Measurements from ENCODE around the gene USP50. TPM values are rescaled to one million over a fixed set of nuclear protein-coding genes. Genes with fewer than 3 reads are reported as not detected.

USP50 gene
- total and polyA plus RNA-seq, 8 donors, result 0.30 to 1.3 (median 0.54) TPM; not detected in 2

- TF ChIP-seq CTCF (IDR thresholded peaks at IDR 0.05), result no peak
- no peak overlapping the region for H3K4me3 ChIP-seq
- no peaks in the 10 kb centered on the region for H3K4me1 ChIP-seq
- no peak overlapping the region for H3K27ac ChIP-seq
- intact Hi-C loops (cut with DNase I), result no loop called here
- peaks cover 0 to 33% of the 10 kb centered on the region in 2 donors for H3K36me3 ChIP-seq
- ATAC-seq (no peak), DNase-seq (no peak)
- H3K27me3 ChIP-seq, result no peaks in the 10 kb centered on the region
- no peaks in the 10 kb centered on the region for H3K9me3 ChIP-seq
Measured at GRCh38 chr15:50556642-50557371, 10.3 kb upstream of the USP50 start.

DNA sequence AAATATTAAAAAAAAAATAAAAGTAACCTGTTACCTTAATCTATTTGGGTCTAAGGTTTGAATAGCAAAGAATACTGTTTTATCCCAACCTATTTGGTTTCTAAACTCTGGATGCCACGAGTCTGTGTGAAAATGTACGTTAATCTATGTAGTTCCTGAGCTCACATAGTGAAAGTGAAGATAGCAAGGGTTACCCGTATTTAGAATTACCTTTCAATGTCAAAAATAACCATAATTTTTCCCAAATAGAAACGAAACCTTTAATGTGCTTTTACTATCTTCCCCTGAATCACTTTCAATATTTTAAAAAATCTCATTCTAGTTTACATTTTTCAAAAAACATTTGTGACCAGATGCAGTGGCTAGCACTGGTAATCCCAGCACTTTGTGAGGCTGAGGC lies 5.8 kb upstream of the USP50 start:
- no peaks in the 10 kb centered on the region for H3K4me1 ChIP-seq
- intact Hi-C loops (cut with DNase I), result no loop called here
- no peaks in the 10 kb centered on the region for H3K27me3 ChIP-seq
- H3K9me3 ChIP-seq, result no peaks in the 10 kb centered on the region
- DNase-seq (no peak), ATAC-seq (no peak)
- H3K27ac ChIP-seq, result no peak overlapping the region
- no peak overlapping the region for H3K4me3 ChIP-seq
- no peaks in the 10 kb centered on the region for H3K36me3 ChIP-seq
- TF ChIP-seq CTCF (IDR thresholded peaks at IDR 0.05), result no peak

- Histone ChIP-seq H3K27me3 (no peaks in the 10 kb centered on the region), H3K4me3 (no peak overlapping the region), H3K27ac (no peak overlapping the region), H3K36me3 (no peaks in the 10 kb centered on the region), H3K9me3 (no peaks in the 10 kb centered on the region), H3K4me1 (no peaks in the 10 kb centered on the region)
- intact Hi-C loops (cut with DNase I), result no loop called here
- ATAC-seq (no peak), DNase-seq (no peak)
- TF ChIP-seq CTCF (IDR thresholded peaks at IDR 0.05), result no peak
Measured at GRCh38 chr15:50549326-50549725, 2.9 kb upstream of the USP50 start.

GRCh38 chr15:50544368-50544767 lies 2.1 kb downstream of the USP50 start:
- TF ChIP-seq CTCF (IDR thresholded peaks at IDR 0.05), result no peak
- no peak for ATAC-seq
- intact Hi-C loops (cut with DNase I), result no loop called here

DNA sequence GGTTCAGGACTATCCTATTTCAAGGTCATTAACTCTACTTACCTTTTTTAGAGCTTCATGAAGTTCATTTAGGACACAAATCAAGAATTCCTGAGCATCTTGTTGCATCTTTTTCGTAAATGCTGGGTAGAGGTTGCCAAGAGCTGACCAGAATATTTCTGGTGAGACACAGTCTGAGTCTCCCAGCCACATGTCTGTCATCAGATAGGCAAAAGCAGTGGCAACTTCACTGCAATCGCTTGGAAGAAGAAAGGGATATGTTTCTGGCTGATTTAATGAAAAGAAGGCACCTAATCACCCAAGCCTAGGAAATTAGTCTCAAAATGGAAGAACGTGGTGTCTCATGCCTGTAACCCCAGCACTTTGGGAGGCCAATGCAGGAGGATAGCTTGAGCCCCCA lies 2.9 kb downstream of the USP50 start:
- H3K4me3 ChIP-seq, result no peak overlapping the region
- no peak for ATAC-seq
- H3K27ac ChIP-seq, result no peak overlapping the region
- no peaks in the 10 kb centered on the region for H3K36me3 ChIP-seq
- H3K27me3 ChIP-seq, result no peaks in the 10 kb centered on the region
- DNase-seq, result no peak
- H3K9me3 ChIP-seq, result no peaks in the 10 kb centered on the region
- no peak for TF ChIP-seq CTCF (IDR thresholded peaks at IDR 0.05)
- H3K4me1 ChIP-seq, result no peaks in the 10 kb centered on the region
- intact Hi-C loops (cut with DNase I), result no loop called here

More at GRCh38 chr15:50544368-50544767, 2.1 kb downstream of the USP50 start:
- H3K4me1 ChIP-seq, result no peaks in the 10 kb centered on the region
- H3K36me3 ChIP-seq, result no peaks in the 10 kb centered on the region
- no peak overlapping the region for H3K27ac ChIP-seq
- DNase-seq, result no peak
- no peaks in the 10 kb centered on the region for H3K9me3 ChIP-seq
- H3K27me3 ChIP-seq, result no peaks in the 10 kb centered on the region
- no peak overlapping the region for H3K4me3 ChIP-seq

Measured in left lung (tissue), 10 donors.